Measurements from ENCODE around the gene SWAP70.
"Not testable (repeated sequence)": the region's sequence is repeated elsewhere in the genome, so short reads cannot be mapped to it uniquely, and the experiment has no call there.

Gene SWAP70

GRCh38 chr11:9691865-9692264 is 28.0 kb downstream of the SWAP70 start:
- ChIA-PET CTCF (interaction anchor here (1.1 to 5.1 kb wide), 7 partner anchors 12 to 78 kb away, joined by 3 to 18 read pairs (median 4); no protein-coding TSS in a partner anchor), POLR2A (no interaction called here)
- no peak for DNase-seq (ENCODE audit: extremely low spot score)
- TF ChIP-seq CTCF (IDR thresholded peaks at IDR 0.05; ENCODE audit: control extremely low read depth, extremely low read depth, low read depth, missing control alignments): no peak

- CTCF ChIA-PET: interaction anchor here (1.1 to 5.1 kb wide), 5 partner anchors 13 to 79 kb away, joined by 3 to 18 read pairs (median 4); no protein-coding TSS in a partner anchor
- DNase-seq (ENCODE audit: extremely low spot score): no peak
- no peak for TF ChIP-seq CTCF (IDR thresholded peaks at IDR 0.05; ENCODE audit: control extremely low read depth, extremely low read depth, low read depth, missing control alignments)
- POLR2A ChIA-PET: no interaction called here
These were observed 28.8 kb downstream of the SWAP70 start for GRCh38 chr11:9692691-9693090.

- POLR2A ChIA-PET: no interaction called here
- no peak for DNase-seq (ENCODE audit: extremely low spot score)
- CTCF ChIA-PET: interaction anchor here (5.1 kb wide), 1 partner anchor 80 kb away, joined by 18 read pairs; no protein-coding TSS in a partner anchor
- TF ChIP-seq CTCF (IDR thresholded peaks at IDR 0.05; ENCODE audit: control extremely low read depth, extremely low read depth, low read depth, missing control alignments): no peak
These were observed 30.1 kb downstream of the SWAP70 start for GRCh38 chr11:9693801-9694553.

GRCh38 chr11:9695228-9695627 is 31.4 kb downstream of the SWAP70 start:
- DNase-seq (ENCODE audit: extremely low spot score); POLR2A ChIA-PET; CTCF ChIA-PET: not testable (repeated sequence)

- POLR2A ChIA-PET: interaction anchor here (0.7 kb wide), 1 partner anchor 274 kb away, joined by 3 read pairs; no protein-coding TSS in a partner anchor
- CTCF ChIA-PET: interaction anchor here (1.4 kb wide), 1 partner anchor 36 kb away, joined by 3 read pairs; no protein-coding TSS in a partner anchor
- DNase-seq (ENCODE audit: extremely low spot score): no peak
- no peak for TF ChIP-seq CTCF (IDR thresholded peaks at IDR 0.05; ENCODE audit: control extremely low read depth, extremely low read depth, low read depth, missing control alignments)
These were observed 33.9 kb downstream of the SWAP70 start for GRCh38 chr11:9697766-9698165.

GRCh38 chr11:9700105-9700801 is 36.4 kb downstream of the SWAP70 start:
- POLR2A ChIA-PET: no interaction called here
- no peak for DNase-seq (ENCODE audit: extremely low spot score)
- CTCF ChIA-PET: interaction anchor here (1.5 to 2.1 kb wide), 2 partner anchors 9 to 17 kb away, joined by 5 to 9 read pairs; no protein-coding TSS in a partner anchor
- no peak for TF ChIP-seq CTCF (IDR thresholded peaks at IDR 0.05; ENCODE audit: control extremely low read depth, extremely low read depth, low read depth, missing control alignments)

- POLR2A ChIA-PET: no interaction called here
- no peak for DNase-seq (ENCODE audit: extremely low spot score)
These were observed 37.9 kb downstream of the SWAP70 start for GRCh38 chr11:9701799-9702198.

More at GRCh38 chr11:9701799-9702198, 37.9 kb downstream of the SWAP70 start:
- CTCF ChIA-PET: no interaction called here
- TF ChIP-seq CTCF (IDR thresholded peaks at IDR 0.05; ENCODE audit: control extremely low read depth, extremely low read depth, low read depth, missing control alignments): no peak
